Effector memory CD4-positive, alpha-beta T cell (primary cell): ENCODE measurements around the gene THBS1.

Source experiments
- DNase-seq, 3 donors: peaks; one replicate each; pipeline ENCODE4 v3.0.0-alpha.2; 2020
- H3K27ac ChIP-seq: 2 replicates; pipeline ENCODE4 v1.7.0; 2013; ENCODE audit warnings: mild to moderate bottlenecking, low read length, moderate library complexity; ENCODE audit not compliant: insufficient read depth, poor library complexity, severe bottlenecking
- H3K27me3 ChIP-seq: replicated peaks from 2 replicates; pipeline ENCODE4 v1.7.0; 2013; ENCODE audit warnings: mild to moderate bottlenecking, low read length; ENCODE audit not compliant: insufficient read depth, control insufficient read depth, poor library complexity, severe bottlenecking
- H3K36me3 ChIP-seq: 2 replicates; pipeline ENCODE4 v1.7.0; 2013; ENCODE audit warnings: mild to moderate bottlenecking, low read length, moderate library complexity; ENCODE audit not compliant: control insufficient read depth, insufficient read depth
- H3K4me1 ChIP-seq: 2 replicates; pipeline ENCODE4 v1.7.0; 2013; ENCODE audit warnings: low read length, mild to moderate bottlenecking; ENCODE audit not compliant: control insufficient read depth, insufficient read depth, poor library complexity, severe bottlenecking
- H3K4me3 ChIP-seq: 2 replicates; pipeline ENCODE4 v1.7.0; 2013; ENCODE audit warnings: low read length, low read depth, mild to moderate bottlenecking; ENCODE audit not compliant: insufficient read depth, poor library complexity, severe bottlenecking
- H3K9me3 ChIP-seq: 2 replicates; pipeline ENCODE4 v1.7.0; 2013; ENCODE audit warnings: mild to moderate bottlenecking, low read length, moderate library complexity; ENCODE audit not compliant: control insufficient read depth
- total RNA-seq, 3 donors: gene quantifications; one replicate each; lab custom pipeline; 2026; lab: John Stamatoyannopoulos, UW

Gene THBS1
- 11.1 to 23.6 (median 21.5) reads per million in 3 donors for total RNA-seq

GRCh38 chr15:39580485-39581241, at the start of gene THBS1:
Gene THBS1 (plus strand): TSS chr15:39581079. CDS start chr15:39581858, 779 bp downstream.
- no peaks in the 10 kb centered on the region for H3K9me3 ChIP-seq

GRCh38 chr15:39534996-39535395, 45.9 kb upstream of the THBS1 start:
- Histone ChIP-seq H3K9me3 (no peaks in the 10 kb centered on the region), H3K27ac (no peak overlapping the region), H3K36me3 (no peaks in the 10 kb centered on the region), H3K4me1 (no peaks in the 10 kb centered on the region), H3K4me3 (no peak overlapping the region), H3K27me3 (no peaks in the 10 kb centered on the region)
- no peak for DNase-seq

More at GRCh38 chr15:39580485-39581241, at the start of gene THBS1:
- H3K36me3 ChIP-seq, result no peaks in the 10 kb centered on the region
- H3K27ac ChIP-seq, result no peak within 1 kb of the TSS
- peak in 2 of 3 donors; percentile 12 to 14 for DNase-seq
- H3K27me3 ChIP-seq, result peaks cover 6% of the 10 kb centered on the region
- peak within 1 kb of the TSS; percentile 56 for H3K4me3 ChIP-seq
- H3K4me1 ChIP-seq, result peaks cover 11% of the 10 kb centered on the region

- Histone ChIP-seq H3K9me3 (no peaks in the 10 kb centered on the region), H3K4me1 (no peaks in the 10 kb centered on the region), H3K27ac (no peak overlapping the region), H3K4me3 (no peak overlapping the region), H3K27me3 (no peaks in the 10 kb centered on the region), H3K36me3 (no peaks in the 10 kb centered on the region)
- DNase-seq, result no peak
These were observed 45.4 kb upstream of the THBS1 start for GRCh38 chr15:39535466-39535865.

GRCh38 chr15:39538936-39539335, 41.9 kb upstream of the THBS1 start:
- no peak for DNase-seq
- Histone ChIP-seq H3K36me3 (no peaks in the 10 kb centered on the region), H3K9me3 (no peaks in the 10 kb centered on the region), H3K4me3 (no peak overlapping the region), H3K4me1 (no peaks in the 10 kb centered on the region), H3K27me3 (no peaks in the 10 kb centered on the region), H3K27ac (no peak overlapping the region)

GRCh38 chr15:39539466-39539865, 41.4 kb upstream of the THBS1 start:
- no peaks in the 10 kb centered on the region for H3K9me3 ChIP-seq
- H3K4me3 ChIP-seq, result no peak overlapping the region
- H3K27me3 ChIP-seq, result no peaks in the 10 kb centered on the region
- H3K36me3 ChIP-seq, result no peaks in the 10 kb centered on the region
- H3K4me1 ChIP-seq, result no peaks in the 10 kb centered on the region
- DNase-seq, result no peak
- no peak overlapping the region for H3K27ac ChIP-seq

- H3K27ac ChIP-seq, result no peak overlapping the region
- no peak for DNase-seq
- H3K4me1 ChIP-seq, result no peaks in the 10 kb centered on the region
- H3K27me3 ChIP-seq, result no peaks in the 10 kb centered on the region
- H3K4me3 ChIP-seq, result no peak overlapping the region
- H3K36me3 ChIP-seq, result no peaks in the 10 kb centered on the region
- H3K9me3 ChIP-seq, result no peaks in the 10 kb centered on the region
These were observed 40.8 kb upstream of the THBS1 start for GRCh38 chr15:39539973-39540558.

GRCh38 chr15:39542385-39543065, 38.4 kb upstream of the THBS1 start:
- H3K27me3 ChIP-seq, result no peaks in the 10 kb centered on the region
- no peak overlapping the region for H3K4me3 ChIP-seq
- no peaks in the 10 kb centered on the region for H3K4me1 ChIP-seq
- H3K27ac ChIP-seq, result no peak overlapping the region
- no peaks in the 10 kb centered on the region for H3K9me3 ChIP-seq
- DNase-seq, result no peak
- H3K36me3 ChIP-seq, result no peaks in the 10 kb centered on the region

- Histone ChIP-seq H3K4me1 (no peaks in the 10 kb centered on the region), H3K27ac (no peak overlapping the region), H3K9me3 (no peaks in the 10 kb centered on the region), H3K4me3 (no peak overlapping the region), H3K36me3 (no peaks in the 10 kb centered on the region), H3K27me3 (no peaks in the 10 kb centered on the region)
- no peak for DNase-seq
These were observed 37.2 kb upstream of the THBS1 start for GRCh38 chr15:39543651-39544050.

- H3K27ac ChIP-seq, result no peak overlapping the region
- no peaks in the 10 kb centered on the region for H3K36me3 ChIP-seq
- H3K4me1 ChIP-seq, result no peaks in the 10 kb centered on the region
- no peak for DNase-seq
- H3K4me3 ChIP-seq, result no peak overlapping the region
- no peaks in the 10 kb centered on the region for H3K9me3 ChIP-seq
- no peaks in the 10 kb centered on the region for H3K27me3 ChIP-seq
These were observed 34.0 kb upstream of the THBS1 start for GRCh38 chr15:39546842-39547241.

- Histone ChIP-seq H3K27me3 (no peaks in the 10 kb centered on the region), H3K4me3 (no peak overlapping the region)
- no peak for DNase-seq
These were observed 32.3 kb upstream of the THBS1 start for GRCh38 chr15:39548561-39548960.

More at GRCh38 chr15:39548561-39548960, 32.3 kb upstream of the THBS1 start:
- Histone ChIP-seq H3K27ac (no peak overlapping the region), H3K36me3 (no peaks in the 10 kb centered on the region), H3K4me1 (no peaks in the 10 kb centered on the region), H3K9me3 (no peaks in the 10 kb centered on the region)
